GM19395 (cell line): ENCODE measurements around the gene XAF1.
"Not testable (repeated sequence)": the region's sequence is repeated elsewhere in the genome, so short reads cannot be mapped to it uniquely, and the experiment has no call there.

Source experiments
- ATAC-seq: cut with Tn5 transposase; IDR thresholded peaks from one replicate; pipeline ENCODE4 v1.9.1; 2021; ENCODE audit warnings: mild to moderate bottlenecking, moderate library complexity; ENCODE audit not compliant: unreplicated experiment

The XAF1 gene

DNA sequence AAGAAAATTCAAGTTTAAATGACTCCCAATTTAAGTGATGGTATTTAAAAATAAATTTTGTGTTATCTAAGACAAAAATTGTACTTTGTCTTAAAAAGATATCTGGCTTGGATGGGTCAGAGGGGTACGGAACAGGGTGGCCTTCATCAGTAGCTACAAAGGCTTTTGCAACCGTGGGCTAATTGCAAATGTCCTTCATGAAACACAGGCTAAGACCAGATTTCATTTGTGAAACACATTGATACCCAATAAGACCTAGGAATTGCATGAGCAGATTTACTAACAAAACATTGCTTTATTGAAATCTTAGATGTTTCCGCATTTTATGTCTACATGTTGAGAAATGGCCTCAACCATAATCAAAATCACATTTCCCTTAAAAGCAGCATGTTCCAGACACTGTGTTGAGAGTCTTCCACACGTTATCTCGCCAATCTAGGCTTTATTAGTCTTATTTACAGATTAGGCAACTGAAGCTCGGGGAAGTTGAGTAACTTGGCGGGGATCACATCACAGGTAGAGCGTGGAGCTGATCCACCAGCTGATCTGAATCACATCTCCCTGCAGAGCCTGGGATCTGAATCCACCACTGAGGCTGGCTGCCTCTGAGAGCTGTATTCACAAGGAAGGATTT is 42.0 kb downstream of the XAF1 start:
- no peak for ATAC-seq

DNA sequence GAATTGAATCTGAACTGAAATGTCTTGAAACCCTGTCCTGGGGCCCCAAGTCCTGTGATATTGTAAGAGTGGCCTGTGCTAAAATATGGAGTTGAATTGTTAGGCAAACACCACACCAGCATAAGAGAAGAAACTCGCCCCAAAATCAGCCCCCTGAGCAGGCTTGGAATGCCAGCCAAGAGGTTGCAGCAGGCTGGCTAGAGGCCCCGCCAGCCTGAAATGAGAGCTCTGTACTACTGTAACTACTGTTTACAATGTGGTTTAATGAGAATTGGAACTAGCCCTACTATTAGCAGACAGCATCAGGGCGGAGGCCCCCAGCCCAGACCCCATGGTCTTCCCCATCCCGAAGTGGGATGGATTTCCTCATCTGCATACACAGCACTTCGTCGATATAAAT is 43.9 kb downstream of the XAF1 start:
- ATAC-seq = no peak

- no peak for ATAC-seq
These were observed 44.7 kb downstream of the XAF1 start for GRCh38 chr17:6800422-6801027.

GRCh38 chr17:6811510-6811909 is 55.7 kb downstream of the XAF1 start:
- no peak for ATAC-seq

DNA sequence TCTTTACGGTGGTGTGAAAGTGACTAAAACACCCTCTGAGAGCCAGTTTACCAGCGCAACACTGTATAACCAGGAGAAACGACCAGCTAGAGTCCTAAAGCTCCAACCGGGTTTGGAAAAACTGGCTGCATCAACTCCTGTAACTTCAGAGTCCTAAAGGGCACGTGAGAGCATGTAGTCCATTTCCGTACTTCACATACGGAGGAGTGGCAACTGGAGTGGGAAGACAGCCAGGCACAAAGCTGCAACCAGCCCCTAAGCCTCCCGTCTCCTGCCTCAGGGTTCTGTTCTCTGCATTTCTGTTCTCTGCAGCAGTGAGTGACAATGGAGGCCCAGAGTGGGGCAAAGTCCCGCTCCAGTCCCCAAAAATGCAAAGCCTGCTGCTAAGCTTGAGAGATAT is 56.4 kb downstream of the XAF1 start:
- ATAC-seq = no peak

- no peak for ATAC-seq
These were observed 59.9 kb downstream of the XAF1 start for GRCh38 chr17:6815775-6816174.

DNA sequence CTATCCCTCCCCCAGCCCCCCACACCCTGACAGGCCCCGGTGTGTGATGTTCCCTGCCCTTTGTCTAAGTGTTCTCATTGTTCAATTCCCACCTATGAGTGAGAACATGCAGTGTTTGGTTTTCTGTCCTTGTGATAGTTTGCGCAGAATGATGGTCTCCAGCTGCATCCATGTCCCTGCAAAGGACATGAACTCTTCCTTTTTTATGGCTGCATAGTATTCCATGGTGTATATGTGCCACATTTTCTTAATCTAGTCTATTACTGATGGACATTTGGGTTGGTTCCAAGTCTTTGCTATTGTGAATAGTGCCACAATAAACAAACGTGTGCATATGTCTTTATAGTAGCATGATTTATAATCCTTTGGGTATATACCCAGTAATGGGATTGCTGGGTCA is 60.5 kb downstream of the XAF1 start:
- not testable (repeated sequence) for ATAC-seq

DNA sequence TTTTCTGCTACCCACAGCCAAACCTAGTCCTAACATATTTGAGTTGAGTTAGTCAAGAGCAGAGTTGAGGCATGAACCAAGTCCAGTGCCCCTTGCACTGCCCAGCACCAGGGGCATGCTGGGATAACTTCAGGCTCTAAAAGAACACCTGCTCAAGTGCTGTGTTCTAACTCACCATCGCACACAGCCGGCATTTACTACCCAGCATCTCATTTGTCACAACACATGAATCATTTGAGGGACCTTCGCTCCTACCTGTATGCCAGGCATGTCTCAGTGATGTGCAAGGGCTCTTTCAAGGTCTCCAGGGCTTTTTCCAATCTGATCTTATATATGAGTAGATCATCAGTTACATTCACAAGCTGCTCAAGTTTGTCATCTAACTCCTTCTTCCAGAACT is 63.1 kb downstream of the XAF1 start:
- no peak for ATAC-seq

DNA sequence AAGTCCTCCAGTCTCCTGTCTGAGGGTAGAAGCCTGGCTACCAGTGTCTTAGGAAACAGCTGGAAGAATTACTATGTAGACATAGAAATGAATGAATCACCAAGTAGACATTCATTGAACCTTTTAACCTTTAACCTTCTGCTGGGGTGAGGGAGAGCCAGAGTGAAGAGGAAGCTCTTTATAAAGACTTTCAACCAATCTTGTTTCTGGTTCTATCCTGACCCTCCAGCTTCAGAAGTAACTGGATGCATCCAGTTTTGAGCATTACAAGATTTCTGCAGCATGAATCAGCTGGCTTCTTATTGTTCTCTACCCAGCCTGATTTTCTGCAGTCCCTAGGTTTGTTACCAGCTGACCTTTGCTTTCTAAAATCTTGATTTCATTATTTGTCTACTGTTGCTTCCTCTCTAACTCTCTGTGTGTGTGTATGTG is 67.2 kb downstream of the XAF1 start:
- ATAC-seq = no peak
